Activated naive CD4-positive, alpha-beta T cell treated with anti-CD3 and anti-CD28 coated beads, Interleukin-2, amount 50 U/mL, for 72 hours (primary cell): Measurements from ENCODE around the gene RXFP2. TPM values are rescaled to one million over a fixed set of nuclear protein-coding genes. Genes with fewer than 3 reads are reported as not detected.

ENCODE experiments used
- ATAC-seq, 2 donors: fragments of 150-1000 bp; cut with Tn5 transposase; 2 replicates each; pipeline ENCODE4 v1.10.0; 2021; ENCODE audit warnings: mild to moderate bottlenecking in 2 of 2, moderate library complexity in 2 of 2
- DNase-seq, 2 donors: peaks; one replicate each; pipeline ENCODE4 v3.0.0; 2021 to 2022; ENCODE audit warnings: low spot score in 2 of 2
- H3K27ac Mint-ChIP-seq, 2 donors: one replicate each; pipeline ENCODE4 v1.8.0; 2022; ENCODE audit warnings: mild to moderate bottlenecking in 2 of 2, mixed read lengths in 2 of 2
- H3K36me3 Mint-ChIP-seq, 2 donors: one replicate each; pipeline ENCODE4 v1.8.0; 2022; ENCODE audit warnings: mixed read lengths in 2 of 2
- H3K9me3 Mint-ChIP-seq, 2 donors: one replicate each; pipeline ENCODE4 v1.8.0; 2022; ENCODE audit warnings: mixed read lengths in 2 of 2
- total RNA-seq, 2 donors: library from RNA; stranded (reverse); gene quantifications; one replicate each; pipeline ENCODE4 v1.2.3, GENCODE V29; 2022

The RXFP2 gene
- total RNA-seq, 2 donors from 2014 or later = not detected

GRCh38 chr13:31849206-31849605 lies 109.9 kb downstream of the RXFP2 start:
- no peak for ATAC-seq
- no peaks in the 10 kb centered on the region for H3K9me3 Mint-ChIP-seq
- DNase-seq = no peak
- no peaks in the 10 kb centered on the region for H3K36me3 Mint-ChIP-seq
- H3K27ac Mint-ChIP-seq = no peak overlapping the region

- no peak for DNase-seq
- ATAC-seq = no peak
- no peaks in the 10 kb centered on the region for H3K36me3 Mint-ChIP-seq
- H3K27ac Mint-ChIP-seq = no peak overlapping the region
- no peaks in the 10 kb centered on the region for H3K9me3 Mint-ChIP-seq
These were observed 110.8 kb downstream of the RXFP2 start for GRCh38 chr13:31850041-31850555.

- H3K9me3 Mint-ChIP-seq = no peaks in the 10 kb centered on the region
- H3K27ac Mint-ChIP-seq = no peak overlapping the region
- no peak for ATAC-seq
- no peaks in the 10 kb centered on the region for H3K36me3 Mint-ChIP-seq
- no peak for DNase-seq
These were observed 111.9 kb downstream of the RXFP2 start for GRCh38 chr13:31851216-31851615.
